ENCODE data around the gene WDFY4. TPM values are rescaled to one million over a fixed set of nuclear protein-coding genes. Genes with fewer than 3 reads are reported as not detected.

WDFY4 gene
- total and polyA plus RNA-seq, 2 experiments from 2014 or later = 0.14 TPM; not detected in 1

- TF ChIP-seq REST (IDR thresholded peaks at IDR 0.05; ENCODE audit: unreplicated experiment) (no peak), ETS1 (IDR thresholded peaks at IDR 0.05) (no peak)
Measured at GRCh38 chr10:48838834-48839233, 154.2 kb downstream of the WDFY4 start (continued).

- Mint-ChIP-seq H3K4me3 (no peak overlapping the region), H3K27me3 (ENCODE audit: insufficient read depth, low read depth, poor library complexity) (peaks cover 4% of the 10 kb centered on the region), H3K9me3 (no peaks in the 10 kb centered on the region), H3K36me3 (ENCODE audit: low read depth) (no peaks in the 10 kb centered on the region), H3K4me1 (peaks cover 10% of the 10 kb centered on the region; the same call in 2 of the 3 replicates), H3K27ac (0 out of 2 replicates have a peak overlapping the region, but pooled peaks have one; percentile 4)
- Histone ChIP-seq H4K20me1 (replicated peaks; ENCODE audit: insufficient read depth) (no peaks in the 10 kb centered on the region), H3F3A (replicated peaks; ENCODE audit: low read depth) (no peaks in the 10 kb centered on the region), H3K79me2 (replicated peaks; ENCODE audit: insufficient read depth) (no peaks in the 10 kb centered on the region), H2AFZ (peak overlapping the region; percentile 69; the same call in 1 of the 2 replicates), H3K27me3 (ENCODE audit: insufficient read depth) (no peaks in the 10 kb centered on the region), H3K4me2 (no peak overlapping the region), H3K4me1 (ENCODE audit: insufficient read depth) (no peaks in the 10 kb centered on the region), H3K27ac (ENCODE audit: low read depth) (no peak overlapping the region), H3K4me3 (no peak overlapping the region), H3K9me2 (ENCODE audit: insufficient read depth) (no peaks in the 10 kb centered on the region), H3K36me3 (ENCODE audit: insufficient read depth) (no peaks in the 10 kb centered on the region)
- ATAC-seq (no peak), DNase-seq (ENCODE audit: low spot score) (no peak)
- no peak for TF ChIP-seq EZH2phosphoT487 (IDR thresholded peaks at IDR 0.05; ENCODE audit: unreplicated experiment)
- no peak for TF ChIP-seq STAT1 (IDR thresholded peaks at IDR 0.05; ENCODE audit: unreplicated experiment)
- TF ChIP-seq ZNF114 (CRISPR knock-in tag; IDR thresholded peaks at IDR 0.05) = no peak
- TF ChIP-seq JUNB (IDR thresholded peaks at IDR 0.05; ENCODE audit: unreplicated experiment) = no peak
- TF ChIP-seq NANOG (IDR thresholded peaks at IDR 0.05; ENCODE audit: borderline replicate concordance) = no peak
- TF ChIP-seq ZNF462 (CRISPR knock-in tag; IDR thresholded peaks at IDR 0.05) = no peak
- no peak for TF ChIP-seq ZNF331 (CRISPR knock-in tag; IDR thresholded peaks at IDR 0.05; ENCODE audit: low read depth)
- TF ChIP-seq CREB1 (CRISPR knock-in tag; IDR thresholded peaks at IDR 0.05; ENCODE audit: low read depth) = no peak
- no peak for TF ChIP-seq POLR2AphosphoS5 (IDR thresholded peaks at IDR 0.05; ENCODE audit: low read depth)
- no peak for TF ChIP-seq CTCF (conservative IDR thresholded peaks at IDR 0.05; ENCODE audit: low read depth in 2 of 2)
Measured at GRCh38 chr10:48839809-48840679, 155.4 kb downstream of the WDFY4 start.
